Breast epithelium (tissue), 4 donors: ENCODE results near the gene APIP. TPM values are rescaled to one million over a fixed set of nuclear protein-coding genes. Genes with fewer than 3 reads are reported as not detected.

Source experiments
- DNase-seq, 2 donors: peaks; one replicate each; pipeline ENCODE4 v3.0.0-alpha.2; 2019; ENCODE audit warnings: low spot score in 2 of 2
- H3K27ac ChIP-seq, 2 donors: fragments of 200-600 bp; sonication (generic) in 1 of 2; one replicate each; pipeline ENCODE4 v1.5.1; 2016 to 2019; ENCODE audit warnings: mild to moderate bottlenecking in 1 of 2
- H3K27me3 ChIP-seq, 2 donors: fragments of 200-600 bp; sonication (generic) in 1 of 2; one replicate each; pipeline versions ENCODE4 v1.5.1 to v1.6.0; 2017 to 2019; ENCODE audit warnings: control low read depth in 1 of 2, mild to moderate bottlenecking in 1 of 2
- H3K36me3 ChIP-seq: fragments of 200-600 bp; one replicate; pipeline ENCODE4 v1.5.1; 2019
- H3K4me1 ChIP-seq, 2 donors: fragments of 200-600 bp; sonication (generic); one replicate each; pipeline ENCODE4 v1.5.1; 2016 to 2019; ENCODE audit warnings: control low read depth in 1 of 2
- H3K4me3 ChIP-seq, 3 donors: fragments of 200-600 bp; sonication (generic); 1 replicate in 2 of 3; 2 replicates in 1 of 3; pipeline ENCODE4 v1.5.1; 2016 to 2019; ENCODE audit warnings: mild to moderate bottlenecking in 3 of 3, moderate library complexity in 2 of 3
- H3K9me3 ChIP-seq, 2 donors: fragments of 200-600 bp; sonication (generic) in 1 of 2; one replicate each; pipeline ENCODE4 v1.5.1; 2016 to 2019; ENCODE audit warnings: control low read depth in 1 of 2
- CTCF ChIP-seq, 3 donors: fragments of 450-650 bp; IDR thresholded peaks; one replicate each; pipeline ENCODE4 v1.5.1; 2016 to 2017; ENCODE audit warnings: antibody characterized with exemption in 3 of 3, mild to moderate bottlenecking in 3 of 3, moderate library complexity in 3 of 3
- POLR2A ChIP-seq: fragments of 450-650 bp; IDR thresholded peaks from one replicate; pipeline ENCODE4 v1.6.1; 2016; ENCODE audit warnings: antibody characterized with exemption, mild to moderate bottlenecking, moderate library complexity
- POLR2AphosphoS5 ChIP-seq, 3 donors: sonication (generic); formaldehyde crosslinking; IDR thresholded peaks; one replicate each; pipeline ENCODE4 v1.6.1; 2017; ENCODE audit warnings: antibody characterized with exemption in 3 of 3
- intact Hi-C: fragments of 100-400 bp; cut with DNase I; formaldehyde crosslinking; loops from one replicate; pipeline ENCODE4 v1.15.1; 2023; ENCODE audit warnings: low total_unique reads
- total RNA-seq, 3 donors: library from RNA; depleted of rRNA; stranded (reverse); fragments of >200 nt; gene quantifications; one replicate each; pipeline ENCODE4 v1.1.0, GENCODE V29; 2016

Gene APIP
- total RNA-seq, 3 donors from 2014 or later: 27.7 to 46.4 (median 29.8) TPM

GRCh38 chr11:34874202-34874601, 42.0 kb downstream of the APIP start:
- H3K27me3 ChIP-seq: no peaks in the 10 kb centered on the region
- no peak overlapping the region for H3K4me3 ChIP-seq
- H3K9me3 ChIP-seq: no peaks in the 10 kb centered on the region
- H3K27ac ChIP-seq: no peak overlapping the region
- no peaks in the 10 kb centered on the region for H3K36me3 ChIP-seq
- DNase-seq: no peak
- TF ChIP-seq POLR2AphosphoS5 (IDR thresholded peaks at IDR 0.05): no peak
- no peak for TF ChIP-seq CTCF (IDR thresholded peaks at IDR 0.05)
- TF ChIP-seq POLR2A: no peak
- intact Hi-C loops: no loop called here
- no peaks in the 10 kb centered on the region for H3K4me1 ChIP-seq

- TF ChIP-seq POLR2A (no peak), CTCF (IDR thresholded peaks at IDR 0.05) (no peak), POLR2AphosphoS5 (IDR thresholded peaks at IDR 0.05) (no peak)
- Histone ChIP-seq H3K27me3 (no peaks in the 10 kb centered on the region), H3K4me1 (no peaks in the 10 kb centered on the region), H3K27ac (no peak overlapping the region), H3K9me3 (no peaks in the 10 kb centered on the region), H3K36me3 (no peaks in the 10 kb centered on the region), H3K4me3 (no peak overlapping the region)
- intact Hi-C loops: no loop called here
- DNase-seq: no peak
These were observed 45.5 kb downstream of the APIP start for GRCh38 chr11:34870548-34871196.

GRCh38 chr11:34869425-34869824, 46.8 kb downstream of the APIP start:
- H3K4me3 ChIP-seq: no peak overlapping the region
- no peaks in the 10 kb centered on the region for H3K36me3 ChIP-seq
- no peak for TF ChIP-seq POLR2A
- H3K27ac ChIP-seq: no peak overlapping the region
- no peaks in the 10 kb centered on the region for H3K9me3 ChIP-seq
- DNase-seq: no peak
- intact Hi-C loops: no loop called here
- H3K4me1 ChIP-seq: no peaks in the 10 kb centered on the region
- H3K27me3 ChIP-seq: no peaks in the 10 kb centered on the region

- no peaks in the 10 kb centered on the region for H3K4me1 ChIP-seq
- no peak overlapping the region for H3K4me3 ChIP-seq
- intact Hi-C loops: no loop called here
- no peak for TF ChIP-seq POLR2A
- TF ChIP-seq CTCF (IDR thresholded peaks at IDR 0.05): no peak
- TF ChIP-seq POLR2AphosphoS5 (IDR thresholded peaks at IDR 0.05): no peak
- H3K27ac ChIP-seq: no peak overlapping the region
- H3K36me3 ChIP-seq: no peaks in the 10 kb centered on the region
- no peak for DNase-seq
- H3K9me3 ChIP-seq: no peaks in the 10 kb centered on the region
- no peaks in the 10 kb centered on the region for H3K27me3 ChIP-seq
These were observed 49.8 kb downstream of the APIP start for GRCh38 chr11:34866375-34866774.

- intact Hi-C loops: no loop called here
- H3K27ac ChIP-seq: no peak overlapping the region
- no peaks in the 10 kb centered on the region for H3K4me1 ChIP-seq
- no peaks in the 10 kb centered on the region for H3K9me3 ChIP-seq
- DNase-seq: no peak
- no peak for TF ChIP-seq POLR2AphosphoS5 (IDR thresholded peaks at IDR 0.05)
- no peak for TF ChIP-seq CTCF (IDR thresholded peaks at IDR 0.05)
- TF ChIP-seq POLR2A: no peak
- no peaks in the 10 kb centered on the region for H3K27me3 ChIP-seq
- H3K4me3 ChIP-seq: no peak overlapping the region
- no peaks in the 10 kb centered on the region for H3K36me3 ChIP-seq
These were observed 50.9 kb downstream of the APIP start for GRCh38 chr11:34865261-34865660.

- DNase-seq: no peak
- H3K27me3 ChIP-seq: no peaks in the 10 kb centered on the region
- no peaks in the 10 kb centered on the region for H3K9me3 ChIP-seq
- no peak overlapping the region for H3K27ac ChIP-seq
- no peaks in the 10 kb centered on the region for H3K36me3 ChIP-seq
- no peaks in the 10 kb centered on the region for H3K4me1 ChIP-seq
- no peak for TF ChIP-seq POLR2A
- no peak for TF ChIP-seq CTCF (IDR thresholded peaks at IDR 0.05)
- intact Hi-C loops: no loop called here
- H3K4me3 ChIP-seq: no peak overlapping the region
These were observed 51.8 kb downstream of the APIP start for GRCh38 chr11:34864424-34864823.
